Right atrium auricular region (tissue), 2 donors: ENCODE measurements around the gene EHD1. TPM values are rescaled to one million over a fixed set of nuclear protein-coding genes. Genes with fewer than 3 reads are reported as not detected.
"Not testable (repeated sequence)": the region's sequence is repeated elsewhere in the genome, so short reads cannot be mapped to it uniquely, and the experiment has no call there.

Experiments used
- DNase-seq: peaks from one replicate; pipeline ENCODE4 v3.0.0-alpha.2; 2019; ENCODE audit warnings: low spot score
- H3K27ac ChIP-seq, 2 donors: fragments of 200-600 bp; sonication (generic); 1 replicate in 1 of 2; 2 replicates in 1 of 2; pipeline ENCODE4 v1.5.1; 2016 to 2019
- H3K27me3 ChIP-seq, 2 donors: fragments of 200-600 bp; sonication (generic); one replicate each; pipeline versions ENCODE4 v1.5.1 to v1.6.0; 2017 to 2019
- H3K36me3 ChIP-seq: fragments of 200-600 bp; sonication (generic); one replicate; pipeline ENCODE4 v1.5.1; 2016
- H3K4me1 ChIP-seq, 2 donors: fragments of 200-600 bp; sonication (generic); one replicate each; pipeline versions ENCODE4 v1.5.1 to v1.6.0; 2017 to 2019
- H3K4me3 ChIP-seq, 2 donors: fragments of 200-600 bp; sonication (generic); 1 replicate in 1 of 2; 2 replicates in 1 of 2; pipeline ENCODE4 v1.5.1; 2017 to 2019; ENCODE audit warnings: mild to moderate bottlenecking in 1 of 2, moderate library complexity in 1 of 2
- H3K9me3 ChIP-seq, 2 donors: fragments of 200-600 bp; sonication (generic); one replicate each; pipeline ENCODE4 v1.5.1; 2019
- CTCF ChIP-seq, 2 donors: fragments of 200-600 bp; sonication (generic); IDR thresholded peaks; one replicate each; pipeline ENCODE4 v1.5.1; 2019; ENCODE audit warnings: antibody characterized with exemption in 2 of 2
- total RNA-seq, 2 donors: library from RNA; depleted of rRNA; stranded (reverse); fragments of >200 nt; gene quantifications; one replicate each; pipeline ENCODE4 v1.1.0, GENCODE V29; 2016

Gene EHD1
- total RNA-seq, 2 donors from 2014 or later: 29.5 to 34.1 TPM

- no peaks in the 10 kb centered on the region for H3K4me1 ChIP-seq
- TF ChIP-seq CTCF (IDR thresholded peaks at IDR 0.05): no peak
- no peak overlapping the region for H3K4me3 ChIP-seq
- no peaks in the 10 kb centered on the region for H3K9me3 ChIP-seq
- no peak overlapping the region for H3K27ac ChIP-seq
- no peak for DNase-seq
- H3K36me3 ChIP-seq: no peaks in the 10 kb centered on the region
- H3K27me3 ChIP-seq: no peaks in the 10 kb centered on the region
These were observed 51.0 kb downstream of the EHD1 start for GRCh38 chr11:64827451-64827839.

DNA sequence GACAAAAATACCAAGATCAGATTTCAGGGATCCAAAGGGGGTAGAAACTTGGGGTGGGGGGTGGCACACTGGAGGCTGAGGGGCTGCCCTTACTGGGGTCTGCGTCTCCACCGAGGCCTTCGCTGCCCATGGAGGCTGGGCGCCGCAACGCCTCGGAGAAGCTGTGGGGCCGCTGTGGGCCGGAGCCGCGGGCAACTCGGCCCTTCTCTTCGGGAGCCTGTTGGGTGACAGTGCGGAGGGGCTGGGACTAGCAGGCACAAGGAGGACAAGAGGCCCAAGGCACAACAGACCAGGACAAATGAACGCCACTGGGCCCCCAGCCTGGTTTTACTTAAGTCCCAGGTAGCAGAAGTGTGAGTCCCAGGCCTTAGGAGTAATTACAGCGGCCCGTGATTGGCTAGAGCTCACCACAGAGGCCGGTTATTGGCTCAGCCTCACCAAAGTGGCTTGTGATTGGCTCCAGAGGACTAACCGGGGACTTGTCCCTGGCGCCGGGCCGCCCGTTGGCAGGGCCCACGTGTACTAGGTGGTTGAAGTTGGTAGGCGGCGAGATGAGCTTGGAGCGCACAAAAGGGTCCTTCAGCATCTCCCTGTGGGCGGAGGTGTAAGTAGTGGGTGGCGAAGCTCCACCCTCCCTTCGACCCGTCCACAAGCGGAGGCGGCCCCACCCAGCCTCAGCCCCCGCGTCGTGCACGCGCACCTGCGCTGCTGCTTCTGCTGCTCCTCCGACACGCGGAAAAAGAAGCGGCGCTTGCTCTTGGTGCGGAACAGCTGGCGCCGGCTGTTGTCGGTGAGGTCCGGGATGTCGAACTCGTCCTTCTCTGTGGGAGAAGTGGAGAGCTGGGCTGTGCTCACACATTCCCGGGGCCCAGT lies 51.6 kb downstream of the EHD1 start:
- H3K4me3 ChIP-seq: no peak overlapping the region
- H3K27me3 ChIP-seq: no peaks in the 10 kb centered on the region
- no peaks in the 10 kb centered on the region for H3K9me3 ChIP-seq
- DNase-seq: no peak
- no peaks in the 10 kb centered on the region for H3K36me3 ChIP-seq
- no peak for TF ChIP-seq CTCF (IDR thresholded peaks at IDR 0.05)
- no peak overlapping the region for H3K27ac ChIP-seq
- H3K4me1 ChIP-seq: no peaks in the 10 kb centered on the region

GRCh38 chr11:64826062-64826461 lies 52.4 kb downstream of the EHD1 start:
- no peaks in the 10 kb centered on the region for H3K9me3 ChIP-seq
- no peak overlapping the region for H3K27ac ChIP-seq
- H3K4me1 ChIP-seq: no peaks in the 10 kb centered on the region
- no peak for TF ChIP-seq CTCF (IDR thresholded peaks at IDR 0.05)
- no peaks in the 10 kb centered on the region for H3K27me3 ChIP-seq
- no peak overlapping the region for H3K4me3 ChIP-seq
- DNase-seq: no peak
- H3K36me3 ChIP-seq: no peaks in the 10 kb centered on the region

- H3K36me3 ChIP-seq: no peaks in the 10 kb centered on the region
- no peaks in the 10 kb centered on the region for H3K27me3 ChIP-seq
- no peaks in the 10 kb centered on the region for H3K4me1 ChIP-seq
- no peak for TF ChIP-seq CTCF (IDR thresholded peaks at IDR 0.05)
- no peaks in the 10 kb centered on the region for H3K9me3 ChIP-seq
- DNase-seq: no peak
- H3K4me3 ChIP-seq: no peak overlapping the region
- no peak overlapping the region for H3K27ac ChIP-seq
These were observed 54.8 kb downstream of the EHD1 start for GRCh38 chr11:64823568-64824119.

DNA sequence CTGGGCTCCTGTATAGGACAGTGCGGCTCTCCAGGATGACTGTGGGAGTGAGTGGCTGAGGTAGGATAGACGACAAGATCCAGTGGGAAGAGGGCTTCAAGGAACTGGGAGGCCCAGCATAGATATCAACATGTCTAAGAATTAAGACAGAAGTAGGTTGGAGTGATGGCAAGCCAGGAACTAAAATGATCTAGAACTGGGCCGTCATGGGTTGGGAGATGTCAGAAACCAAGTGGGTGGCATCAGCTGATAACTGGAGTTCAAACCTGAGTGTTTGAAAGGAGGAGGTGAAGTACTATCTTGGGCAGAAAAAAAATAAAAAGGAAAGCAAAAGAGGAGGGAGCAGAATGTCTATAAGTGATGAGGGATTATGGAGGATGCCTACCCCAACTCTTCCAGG lies 60.9 kb downstream of the EHD1 start:
- no peaks in the 10 kb centered on the region for H3K4me1 ChIP-seq
- H3K27me3 ChIP-seq: no peaks in the 10 kb centered on the region
- no peak overlapping the region for H3K27ac ChIP-seq
- no peak for TF ChIP-seq CTCF (IDR thresholded peaks at IDR 0.05)
- H3K9me3 ChIP-seq: no peaks in the 10 kb centered on the region
- no peak for DNase-seq
- no peak overlapping the region for H3K4me3 ChIP-seq
- no peaks in the 10 kb centered on the region for H3K36me3 ChIP-seq

GRCh38 chr11:64815433-64815832 lies 63.0 kb downstream of the EHD1 start:
- not testable (repeated sequence) for H3K27ac ChIP-seq, H3K4me1 ChIP-seq, H3K36me3 ChIP-seq, H3K27me3 ChIP-seq, H3K9me3 ChIP-seq, H3K4me3 ChIP-seq, DNase-seq
